PC-3 (cell line): Measurements from ENCODE around the gene DAPK3.

Experiments
- CTCF ChIP-seq: fragments of 300-600 bp; sonication (generic); conservative IDR thresholded peaks from 2 replicates; pipeline ENCODE4 v1.5.1; 2017; ENCODE audit warnings: antibody characterized with exemption, low read depth, mild to moderate bottlenecking, low read length
- EZH2 ChIP-seq: fragments of 300-600 bp; sonication (generic); IDR thresholded peaks from one replicate; pipeline ENCODE4 v1.6.1; 2017; ENCODE audit warnings: antibody characterized with exemption, mild to moderate bottlenecking, low read length; ENCODE audit not compliant: unreplicated experiment
- EZH2phosphoT487 ChIP-seq: fragments of 300-600 bp; sonication (generic); IDR thresholded peaks from 2 replicates; pipeline ENCODE4 v1.6.1; 2018; ENCODE audit warnings: mild to moderate bottlenecking, antibody characterized with exemption, low read length, borderline replicate concordance

- TF ChIP-seq CTCF = no peak
- TF ChIP-seq EZH2 = no peak
- TF ChIP-seq EZH2phosphoT487 = no peak
Measured at GRCh38 chr19:3916033-3916432, 54.9 kb downstream of the DAPK3 start.
